ENCODE data around the gene ARF1. TPM values are rescaled to one million over a fixed set of nuclear protein-coding genes. Genes with fewer than 3 reads are reported as not detected.

ARF1 gene
- 263 and 292 TPM in 2 replicates for total RNA-seq (2014; rRNA removed; shearing (Covaris generic))

DNA sequence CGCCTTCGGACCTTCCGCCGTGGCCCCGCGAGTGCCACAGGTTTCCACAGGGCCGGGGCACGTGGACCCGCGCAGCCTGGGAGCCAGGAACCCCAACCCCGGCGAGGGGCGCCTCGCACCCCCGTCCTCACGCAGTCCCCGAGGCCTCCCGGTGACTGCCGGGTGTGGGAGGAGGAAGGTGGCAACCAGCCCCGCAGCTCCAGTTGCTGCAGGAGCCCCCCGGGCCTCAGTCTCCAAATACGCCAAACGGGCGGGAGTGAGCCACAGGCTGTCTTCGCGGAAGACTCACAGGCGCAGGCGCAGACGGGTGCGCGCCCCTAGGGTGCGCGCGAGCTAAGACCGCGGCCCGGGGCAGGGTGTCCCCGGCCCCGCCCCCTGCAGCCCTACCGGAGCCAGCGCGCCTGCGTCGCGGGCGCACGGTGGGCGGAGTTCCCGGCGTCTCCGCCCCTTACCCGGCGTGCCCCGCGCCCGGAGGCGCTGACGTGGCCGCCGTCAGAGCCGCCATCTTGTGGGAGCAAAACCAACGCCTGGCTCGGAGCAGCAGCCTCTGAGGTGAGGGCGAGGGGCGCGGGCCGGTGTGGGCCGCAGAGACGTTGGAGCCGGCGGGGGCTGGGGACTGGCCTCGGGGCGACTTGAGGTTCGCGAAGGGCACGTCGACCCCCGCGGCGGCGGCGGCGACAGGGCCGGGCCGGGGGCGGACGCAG is at the start of gene ARF1:
TSS of gene ARF1 (plus strand) at position 495 of the 704 bp plus-strand sequence. CDS start 14,407 bp downstream, outside the sequence.
- peak; percentile 89 for DNase-seq (ENCODE audit: low spot score)

- DNase-seq (ENCODE audit: low spot score): no peak
These were observed 49.1 kb upstream of the ARF1 start for GRCh38 chr1:228033376-228033775.

DNA sequence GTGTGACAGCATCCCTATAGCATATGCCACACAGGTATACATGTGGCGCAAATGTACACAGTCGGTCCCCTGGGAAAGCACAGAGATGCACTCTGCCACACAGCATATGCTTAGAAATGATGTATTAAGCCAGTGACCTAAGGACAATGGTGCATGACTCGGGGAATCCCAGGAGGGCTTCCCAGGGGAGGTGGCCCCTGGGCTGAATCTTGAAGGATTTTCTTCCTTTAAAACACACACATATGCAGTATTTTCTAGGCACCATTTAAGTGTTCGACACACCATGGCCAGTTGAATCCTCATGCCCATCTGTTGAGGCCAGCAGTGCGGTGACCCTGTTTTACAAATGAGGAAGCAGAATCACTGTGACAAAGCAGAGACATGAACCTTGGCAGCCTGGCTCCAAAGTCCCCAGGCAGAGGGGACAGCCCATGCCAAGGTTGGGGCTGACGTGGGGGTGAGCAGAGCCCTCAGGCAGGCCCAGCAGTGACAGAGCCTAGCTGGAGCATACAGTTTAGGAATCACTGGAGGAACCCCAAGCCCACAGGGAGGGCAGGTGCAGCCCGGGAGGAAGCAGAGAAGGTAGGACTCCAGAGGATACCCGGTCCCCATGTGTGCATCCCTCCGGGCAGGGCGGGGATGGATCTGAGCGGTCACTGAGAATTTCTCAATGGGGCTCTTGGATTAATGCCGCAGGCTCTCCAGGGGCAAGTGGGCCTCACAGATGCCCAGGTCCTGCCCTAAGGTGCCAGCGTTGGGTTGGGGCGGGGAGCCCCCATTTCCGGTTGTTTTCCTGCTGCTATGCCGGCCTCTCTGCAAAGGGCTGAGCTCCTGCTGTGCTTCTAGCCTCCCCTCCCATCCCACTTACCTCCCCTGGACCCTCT is 47.3 kb upstream of the ARF1 start:
- DNase-seq (ENCODE audit: low spot score): no peak

GRCh38 chr1:228035844-228036243 is 46.7 kb upstream of the ARF1 start:
- no peak for DNase-seq (ENCODE audit: low spot score)

- no peak for DNase-seq (ENCODE audit: low spot score)
These were observed 45.7 kb upstream of the ARF1 start for GRCh38 chr1:228036701-228037231.

- DNase-seq (ENCODE audit: low spot score): no peak
These were observed 44.8 kb upstream of the ARF1 start for GRCh38 chr1:228037401-228038386.

DNA sequence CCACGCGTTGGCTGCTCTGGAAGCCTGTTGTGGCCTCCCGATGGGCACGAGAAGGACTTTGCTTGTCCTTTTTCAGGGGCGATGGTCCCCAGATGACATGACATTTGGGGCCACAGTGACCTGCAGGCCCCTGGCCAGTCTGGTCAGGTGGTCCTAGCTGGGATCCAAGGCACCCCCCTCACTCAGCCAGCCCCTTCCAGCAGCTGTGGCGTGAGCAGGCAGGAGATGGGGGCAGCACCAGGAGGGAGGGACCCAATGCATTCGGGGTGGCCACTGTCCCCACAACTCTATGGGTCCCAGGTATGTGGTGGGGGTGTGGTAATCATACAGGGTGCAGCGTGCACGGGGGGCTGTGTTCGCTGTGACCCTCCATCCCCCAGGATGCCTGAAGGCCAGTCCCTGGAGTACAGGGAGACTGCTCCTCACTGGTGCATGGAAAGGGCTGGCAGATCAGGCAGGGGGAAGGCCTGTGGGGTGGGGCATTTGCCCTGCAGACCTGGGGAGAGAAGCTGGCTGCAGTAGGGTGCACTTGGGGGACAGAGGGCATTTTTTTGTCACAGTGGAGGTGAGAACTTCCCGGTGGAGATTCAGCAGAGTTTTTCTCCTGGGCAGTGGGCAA is 44.0 kb upstream of the ARF1 start:
- DNase-seq (ENCODE audit: low spot score): no peak

DNA sequence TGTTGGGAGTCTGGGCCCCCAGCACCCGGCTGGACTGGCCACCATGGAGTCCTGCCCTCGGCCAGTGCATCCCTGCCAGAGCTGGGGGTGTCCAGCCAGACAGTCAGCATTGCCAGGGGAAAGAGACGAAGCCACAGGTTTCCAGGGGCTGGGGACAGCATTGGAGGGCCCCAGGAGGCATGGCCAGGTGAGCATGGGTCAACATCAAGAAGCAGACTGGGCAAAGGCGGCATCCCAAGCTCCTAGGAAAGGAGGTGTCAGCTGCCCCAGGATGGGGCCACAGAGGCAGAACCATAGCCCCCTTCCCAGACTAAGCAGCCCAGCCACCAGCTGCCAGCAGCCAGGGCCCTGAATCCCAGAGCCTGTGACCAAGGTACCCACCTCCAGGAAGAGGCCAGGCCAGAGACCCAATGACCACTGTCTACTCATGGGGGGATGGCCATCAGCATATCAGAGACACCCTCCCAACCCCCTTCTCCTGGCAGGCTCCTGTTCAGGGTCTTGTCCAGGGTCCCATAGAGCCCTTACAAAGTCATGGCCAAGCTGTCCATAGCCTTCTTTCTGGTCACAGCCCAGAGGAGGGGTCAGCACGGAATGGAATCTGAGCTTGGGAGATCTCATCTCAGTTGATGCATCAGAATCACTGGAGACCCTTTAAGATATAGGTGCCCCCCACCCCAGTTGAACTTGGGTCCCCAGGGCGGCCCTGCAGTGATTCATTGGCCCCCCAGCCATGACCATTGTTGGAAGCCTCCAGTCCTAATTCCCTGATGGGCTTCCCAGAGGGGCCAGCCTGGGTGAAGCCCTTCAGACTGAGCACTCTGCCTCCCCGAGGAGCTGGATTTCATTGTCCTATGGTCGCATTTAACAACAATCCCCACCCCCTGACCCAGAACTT is 43.3 kb upstream of the ARF1 start:
- DNase-seq (ENCODE audit: low spot score): no peak

DNA sequence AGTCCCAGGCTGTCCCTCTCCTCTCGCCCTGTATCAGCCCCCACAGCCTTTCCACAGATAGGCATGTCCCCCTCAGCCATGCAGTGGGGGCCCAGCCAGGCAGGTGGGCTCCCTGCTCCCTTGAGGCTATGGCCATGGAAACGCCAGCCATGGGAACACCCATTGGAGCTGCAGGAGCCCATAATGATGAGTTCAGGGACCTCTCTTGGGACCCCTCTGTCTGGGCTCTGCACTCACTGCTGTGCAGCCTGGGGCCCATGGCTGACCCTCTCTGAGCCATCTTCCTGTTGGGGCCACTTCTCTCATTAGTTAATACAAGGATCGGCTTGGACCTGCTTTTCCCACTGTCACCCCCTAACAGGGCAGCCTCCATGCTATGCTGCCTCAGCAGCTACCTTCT is 42.5 kb upstream of the ARF1 start:
- DNase-seq (ENCODE audit: low spot score): no peak

DNA sequence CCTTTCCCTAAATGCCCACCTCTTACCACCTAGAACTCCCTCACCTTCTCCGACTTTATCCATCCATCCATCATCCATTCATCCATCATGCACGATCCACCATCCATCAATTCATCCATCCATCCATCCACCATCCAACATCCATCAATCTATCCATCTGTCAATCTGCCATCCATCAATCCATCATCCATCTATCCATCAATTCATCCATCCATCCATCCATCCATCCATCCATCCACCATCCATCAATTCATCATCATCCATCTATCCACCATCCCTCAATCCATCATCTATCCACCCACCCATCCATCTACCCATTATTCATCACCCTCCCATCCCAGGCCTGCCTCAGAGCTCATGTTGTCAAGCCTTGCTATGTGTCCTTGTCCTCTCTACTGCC is 41.2 kb upstream of the ARF1 start:
- DNase-seq (ENCODE audit: low spot score): no peak

- DNase-seq (ENCODE audit: low spot score): no peak
These were observed 40.0 kb upstream of the ARF1 start for GRCh38 chr1:228042508-228042907.

- DNase-seq (ENCODE audit: low spot score): peak; percentile 42
These were observed 39.1 kb upstream of the ARF1 start for GRCh38 chr1:228043281-228043848.

- no peak for DNase-seq (ENCODE audit: low spot score)
These were observed 37.5 kb upstream of the ARF1 start for GRCh38 chr1:228044961-228045360.

DNA sequence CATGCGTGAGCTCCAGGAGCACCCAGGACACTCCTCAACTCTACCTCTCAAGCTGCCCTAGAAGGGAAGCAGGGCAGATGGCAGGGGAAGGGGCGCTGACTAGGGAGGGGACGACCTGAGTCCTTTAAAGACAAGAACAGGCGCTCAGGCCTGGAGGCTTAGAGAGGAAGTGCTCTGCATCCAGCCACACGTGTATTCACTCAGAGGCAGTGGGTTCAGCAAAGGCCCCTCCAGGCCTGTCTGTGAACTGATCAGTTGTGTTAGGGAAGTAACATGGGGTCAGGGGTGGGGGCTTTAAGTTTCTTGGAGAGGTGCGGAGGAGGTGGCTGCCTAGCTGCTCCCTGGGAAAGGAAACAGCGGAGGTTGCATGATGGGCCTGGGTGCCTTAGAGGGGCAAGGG is 37.1 kb upstream of the ARF1 start:
- no peak for DNase-seq (ENCODE audit: low spot score)

DNA sequence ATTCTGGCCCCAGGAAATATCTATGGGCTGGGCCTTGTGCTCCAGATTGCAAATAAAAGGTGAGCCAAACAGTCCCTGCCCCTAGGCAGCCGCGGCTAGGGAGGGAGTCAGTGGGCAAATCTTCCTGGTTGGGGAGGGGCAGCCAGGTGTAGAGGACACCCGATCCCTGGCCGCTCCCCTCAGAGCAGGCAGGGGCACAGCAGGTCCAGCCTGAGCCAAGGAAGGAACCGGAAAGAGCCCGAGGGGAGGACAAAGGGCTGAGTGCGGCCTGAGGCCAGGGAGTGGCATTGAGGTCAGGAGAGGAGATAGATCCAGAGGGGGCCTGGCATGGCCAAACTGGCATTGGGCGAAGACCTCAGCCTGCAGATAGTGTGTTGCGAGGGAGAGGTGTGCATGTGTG is 36.6 kb upstream of the ARF1 start:
- DNase-seq (ENCODE audit: low spot score): no peak

- no peak for DNase-seq (ENCODE audit: low spot score)
These were observed 35.9 kb upstream of the ARF1 start for GRCh38 chr1:228046421-228047182.

GRCh38 chr1:228047183-228047466 is 35.4 kb upstream of the ARF1 start:
- no peak for DNase-seq (ENCODE audit: low spot score)

- DNase-seq (ENCODE audit: low spot score): no peak
These were observed 34.4 kb upstream of the ARF1 start for GRCh38 chr1:228048120-228048519.

DNA sequence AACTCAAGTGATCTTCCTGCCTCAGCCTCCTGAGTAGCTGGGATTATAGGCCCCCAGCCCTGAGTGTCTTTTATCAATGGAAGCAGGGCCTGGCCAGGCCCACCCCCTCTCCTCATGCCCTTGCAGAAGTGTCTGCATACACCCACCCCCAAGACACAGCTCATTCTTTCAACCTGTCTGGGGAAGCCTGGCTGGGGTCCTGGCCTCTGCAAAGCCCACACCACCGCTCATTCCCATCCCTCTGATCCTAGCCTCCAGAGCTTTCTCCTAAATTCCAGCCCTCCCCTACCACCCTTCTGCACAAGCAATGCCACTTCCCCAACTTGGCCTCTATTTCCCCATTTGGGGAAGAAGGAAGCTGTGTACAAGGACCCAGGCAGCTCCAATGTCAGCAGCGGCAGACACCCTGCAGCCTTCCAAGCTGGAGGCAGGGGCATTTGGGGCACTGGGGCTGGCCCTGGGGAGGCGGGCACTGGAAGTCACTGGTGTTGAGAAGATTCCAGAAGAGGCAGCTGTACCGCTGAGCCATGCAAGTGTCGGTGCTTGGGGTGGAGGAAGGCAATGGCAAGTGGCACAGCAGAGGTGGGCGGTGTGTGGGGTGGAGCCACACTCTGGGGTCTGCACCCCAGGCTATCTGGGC is 33.7 kb upstream of the ARF1 start:
- DNase-seq (ENCODE audit: low spot score): no peak

Measured in A172 (cell line).